NCI-H146 (cell line): ENCODE measurements around the gene GNG5.
"Not testable (repeated sequence)": the region's sequence is repeated elsewhere in the genome, so short reads cannot be mapped to it uniquely, and the experiment has no call there.

ENCODE experiments used
- DNase-seq: peaks from one replicate; lab custom pipeline; 2025; lab: John Stamatoyannopoulos, UW

GNG5 gene

DNA sequence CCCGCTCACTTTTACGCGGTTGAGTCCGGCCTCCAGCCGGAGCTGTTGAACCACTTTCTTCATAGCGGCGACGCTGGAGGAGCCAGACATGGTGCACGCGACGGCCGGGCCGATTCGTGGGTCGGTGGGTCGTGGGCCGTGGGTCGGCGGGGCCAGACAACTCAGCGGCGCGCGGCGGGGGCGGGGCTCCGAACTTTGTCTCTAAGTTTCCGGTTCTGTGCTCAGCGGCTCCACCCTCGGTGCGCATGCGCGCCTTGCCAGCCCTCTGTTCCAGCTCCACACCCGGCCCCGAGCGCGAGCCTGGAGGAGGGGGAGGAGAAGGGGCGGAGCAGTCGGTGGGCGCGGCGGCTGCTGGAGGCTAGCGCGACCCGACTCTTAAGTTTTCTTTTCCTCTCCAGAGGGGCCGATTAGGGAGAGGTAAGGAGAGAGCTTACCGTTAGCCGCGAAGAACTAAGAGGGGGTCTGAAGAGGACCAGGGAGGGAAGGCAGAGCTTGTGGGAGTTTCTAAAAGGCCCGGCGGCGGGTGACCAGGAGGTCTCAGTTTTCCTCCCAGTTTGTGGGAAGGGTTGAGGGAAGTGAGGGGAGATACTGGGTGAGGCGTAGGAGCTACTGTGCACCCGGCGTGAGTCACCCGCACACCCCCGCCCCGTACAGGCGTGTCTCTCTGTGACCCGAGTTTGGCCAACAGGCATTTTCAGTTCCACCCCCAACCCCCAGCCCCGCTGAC lies at the start of gene GNG5, which contains the start of gene SPATA1:
TSS of gene GNG5 (minus strand) at position 580 of the 727 bp plus-strand sequence. CDS start at position 90, 490 bp downstream.
TSS of gene SPATA1 (plus strand) at position 385 of the 727 bp plus-strand sequence. CDS start 9,974 bp downstream, outside the sequence.
- peak; percentile 95 for DNase-seq

DNA sequence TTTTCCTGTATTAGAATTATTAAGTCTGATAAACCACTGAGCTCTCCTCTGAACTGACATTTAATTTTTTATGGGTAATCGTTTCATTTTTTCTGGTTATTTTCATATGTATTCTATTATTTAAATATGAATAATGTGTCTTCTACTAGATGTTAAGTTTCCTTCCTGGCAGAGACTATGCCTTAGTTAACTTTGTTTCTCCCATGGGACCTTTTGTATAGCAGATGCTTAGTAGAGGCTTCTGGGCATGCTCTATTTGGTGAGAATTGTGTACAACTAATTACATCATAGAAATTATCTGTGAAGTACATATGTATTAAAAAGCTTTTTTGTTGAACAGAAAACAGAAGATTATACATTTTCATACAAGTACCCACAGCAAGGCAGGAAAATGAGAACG lies 44.4 kb upstream of the GNG5 start:
- no peak for DNase-seq

DNA sequence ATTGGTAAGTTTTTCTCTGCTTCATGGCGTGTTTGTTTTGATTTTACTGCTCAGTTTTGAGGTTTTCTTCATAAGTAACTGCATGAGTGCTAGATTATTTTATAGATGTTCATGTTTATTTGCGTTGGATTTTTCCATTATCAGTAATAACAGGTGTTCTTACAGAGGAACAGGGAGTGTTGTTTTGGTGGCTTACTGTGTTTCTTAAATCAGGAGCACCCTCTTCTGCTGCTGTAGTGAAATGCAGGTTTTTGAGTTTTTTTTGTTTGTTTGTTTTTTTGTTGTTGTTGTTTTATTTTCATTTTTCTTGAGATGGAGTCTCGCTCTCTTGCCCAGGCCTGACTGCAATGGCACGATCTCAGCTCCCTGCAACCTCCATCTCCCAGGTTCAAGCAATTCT lies 35.3 kb upstream of the GNG5 start:
- DNase-seq = peak; percentile 13

DNA sequence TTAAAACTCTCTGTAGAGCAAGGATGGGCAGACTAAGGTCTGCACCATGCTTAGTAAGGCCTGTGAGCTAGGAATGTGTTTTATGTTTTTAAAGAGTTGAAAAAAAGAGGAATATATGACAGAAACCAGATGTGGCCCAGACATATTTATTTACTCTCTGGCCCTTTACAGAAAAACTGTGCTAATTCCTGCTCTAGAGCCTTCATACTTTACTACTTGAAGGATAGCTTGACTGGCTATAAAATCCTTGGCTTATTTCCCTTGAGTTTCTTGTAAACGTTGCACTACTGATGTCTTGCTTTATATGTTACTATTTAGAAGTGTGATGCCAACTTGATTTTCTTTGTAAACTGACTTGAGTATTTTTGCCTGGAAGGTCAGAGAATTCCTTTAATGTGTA lies 34.4 kb upstream of the GNG5 start:
- no peak for DNase-seq

DNA sequence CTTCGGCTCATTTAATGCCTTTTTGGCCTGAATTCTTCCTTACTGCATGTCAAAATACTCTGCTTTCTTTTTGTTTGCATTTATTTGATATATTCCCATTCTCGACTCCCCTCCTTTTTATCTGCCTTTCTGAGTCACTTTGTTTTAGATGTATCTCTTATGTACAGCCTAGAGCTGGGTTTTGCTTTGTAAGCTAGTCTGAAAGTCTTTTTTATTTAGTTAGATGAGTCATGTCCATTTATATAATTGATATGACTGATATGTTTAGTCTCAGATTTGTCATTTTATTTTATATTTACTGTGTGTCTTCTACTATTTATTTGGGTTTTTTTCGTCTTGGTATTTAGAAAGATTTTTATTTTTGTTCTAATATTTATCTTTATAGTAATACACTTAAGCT lies 33.6 kb upstream of the GNG5 start:
- no peak for DNase-seq

DNA sequence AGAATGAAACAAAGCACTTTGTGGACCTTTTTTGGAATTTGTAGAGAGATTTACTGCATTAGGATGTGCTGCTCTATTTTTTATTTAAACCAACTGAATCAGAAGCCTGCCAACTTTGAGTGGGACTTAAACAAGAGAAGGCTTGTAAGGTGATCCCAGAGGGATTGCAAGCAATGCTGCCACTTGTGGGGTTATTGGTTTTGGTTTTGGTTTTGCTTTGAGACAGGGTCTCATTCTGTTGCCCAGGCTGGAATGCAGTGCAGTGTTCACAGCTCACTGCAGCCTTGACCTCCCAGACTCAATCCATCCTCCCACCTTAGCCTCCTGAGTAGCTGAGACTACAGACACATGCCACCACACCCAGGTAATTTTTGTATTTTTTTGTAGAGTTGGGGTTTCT lies 32.2 kb upstream of the GNG5 start:
- no peak for DNase-seq

DNA sequence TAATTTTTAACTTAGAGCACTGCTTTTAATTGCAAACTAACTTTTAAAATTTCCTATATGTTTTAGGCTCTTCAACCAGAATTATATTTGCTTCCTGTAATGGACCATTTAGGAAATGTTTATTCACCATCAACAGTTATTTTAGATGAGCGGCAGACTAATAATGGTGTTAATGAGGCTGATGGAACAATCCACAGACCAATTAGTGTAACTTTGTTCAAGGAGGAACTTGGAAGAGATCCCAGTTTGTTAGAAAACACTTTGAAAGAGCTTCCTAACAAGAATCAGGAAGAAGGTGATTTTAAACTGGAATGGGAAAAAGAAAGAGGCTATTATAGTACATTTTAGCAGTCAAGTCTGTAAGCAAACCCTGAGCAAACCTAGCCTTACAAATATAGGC lies 19.4 kb upstream of the GNG5 start:
- DNase-seq = peak; percentile 5

DNA sequence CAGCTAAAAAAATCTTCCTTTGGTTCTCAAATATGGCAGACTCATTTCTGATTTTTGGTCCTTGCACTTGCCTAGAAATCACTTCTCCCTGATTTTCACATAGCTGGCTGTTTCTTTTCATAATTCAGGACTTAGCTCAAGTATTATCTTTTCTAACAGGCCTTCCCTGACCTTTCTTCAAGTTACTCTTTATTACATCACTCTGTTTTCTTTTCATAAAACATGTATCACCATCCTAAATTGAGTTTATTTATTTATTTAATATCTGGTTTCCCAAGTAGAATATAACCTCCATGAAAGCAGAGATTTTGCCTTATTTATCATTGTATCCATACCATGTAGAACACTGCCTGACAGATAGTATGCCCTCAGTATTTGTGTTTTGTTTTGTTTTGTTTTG lies 18.2 kb upstream of the GNG5 start:
- DNase-seq = no peak

DNA sequence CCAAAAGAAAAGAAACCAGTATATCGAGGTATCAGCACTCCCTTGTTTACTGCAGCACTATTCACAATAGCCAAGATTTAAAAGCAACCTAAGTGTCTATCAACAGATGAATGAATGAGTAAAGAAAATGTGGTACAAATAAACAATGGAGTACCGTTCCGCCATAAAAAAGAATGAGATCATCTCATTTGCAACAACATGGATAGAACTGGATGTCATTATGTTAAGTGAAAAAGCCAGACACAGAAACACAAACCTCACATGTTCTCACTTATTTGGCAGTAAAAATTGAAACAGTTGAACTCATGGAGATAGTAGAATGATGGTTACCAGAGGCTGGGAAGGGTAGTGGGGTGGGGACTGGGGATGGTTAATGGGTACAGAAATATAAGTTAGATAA lies 4.3 kb upstream of the GNG5 start:
- DNase-seq = no peak

DNA sequence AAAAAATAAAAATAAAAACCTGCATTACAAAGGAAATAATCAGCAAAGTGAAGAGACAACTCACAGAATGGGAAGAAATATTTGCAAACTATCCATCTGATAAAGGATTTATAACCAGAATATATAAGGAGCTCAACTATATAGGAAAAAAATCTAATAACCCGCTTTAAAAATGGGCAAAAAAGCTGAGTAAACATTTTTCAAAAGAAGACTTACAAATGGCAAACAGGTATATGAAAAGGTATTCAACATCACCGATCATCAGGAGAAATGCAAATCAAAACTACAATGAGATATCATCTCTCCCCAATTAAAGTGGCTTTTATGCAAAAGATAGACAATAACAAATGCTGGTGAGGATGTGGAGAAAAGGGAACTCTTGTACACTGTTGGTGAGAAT lies 3.8 kb upstream of the GNG5 start:
- DNase-seq = no peak

DNA sequence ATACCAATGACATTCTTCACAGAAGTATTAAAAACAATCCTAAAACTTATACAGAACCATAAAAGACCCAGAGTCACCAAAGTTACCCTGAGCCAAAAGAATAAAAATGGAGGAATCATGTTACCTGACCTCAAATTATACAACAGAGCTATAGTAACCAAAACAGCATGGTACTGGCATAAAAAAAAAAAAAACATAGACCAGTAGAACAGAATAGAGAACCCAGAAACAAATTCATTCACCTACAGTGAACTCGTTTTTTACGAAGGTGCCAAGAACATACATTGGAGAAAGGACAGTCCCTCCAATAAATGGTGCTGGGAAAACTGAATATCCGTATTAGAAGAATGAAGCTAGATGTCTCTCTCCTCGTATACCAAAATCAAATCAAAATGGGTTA lies 2.6 kb upstream of the GNG5 start:
- DNase-seq = no peak

DNA sequence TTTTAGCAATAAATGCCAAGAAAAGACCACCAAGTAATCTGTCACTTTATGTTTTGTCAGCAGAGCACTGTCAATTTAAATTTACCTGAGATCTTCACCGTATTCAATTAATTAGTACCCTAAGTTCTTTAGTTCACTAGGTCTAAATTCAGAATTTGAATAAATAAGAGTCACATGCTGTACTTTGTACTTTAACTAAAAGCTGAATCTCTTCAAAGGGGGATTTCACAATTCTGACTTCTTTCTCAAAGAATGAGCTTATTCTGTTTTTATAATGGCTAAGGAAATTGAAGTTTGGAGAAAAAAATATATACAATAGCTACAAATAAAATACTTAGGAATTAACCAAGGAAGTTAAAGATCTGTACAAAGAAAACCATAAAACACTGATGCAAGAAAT lies 2.1 kb upstream of the GNG5 start:
- DNase-seq = no peak

DNA sequence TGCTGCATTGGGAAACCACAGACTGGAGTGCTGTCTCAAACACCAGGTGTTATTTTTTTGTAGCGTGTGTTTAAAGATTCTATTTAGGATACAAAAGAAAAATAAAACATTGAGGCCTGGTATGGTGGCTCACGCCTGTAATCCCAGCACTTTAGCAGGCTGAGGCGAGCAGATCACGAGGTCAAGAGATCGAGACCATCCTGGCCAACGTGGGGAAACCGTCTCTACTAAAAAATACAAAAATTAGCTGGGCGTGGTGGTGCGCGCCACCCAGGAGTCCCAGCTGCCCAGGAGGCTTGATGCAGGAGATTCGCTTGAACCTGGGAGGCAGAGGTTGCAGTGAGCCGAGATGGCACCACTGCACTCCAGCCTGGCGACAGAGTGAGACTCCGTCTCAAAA lies 1.5 kb upstream of the GNG5 start:
- DNase-seq = not testable (repeated sequence)

DNA sequence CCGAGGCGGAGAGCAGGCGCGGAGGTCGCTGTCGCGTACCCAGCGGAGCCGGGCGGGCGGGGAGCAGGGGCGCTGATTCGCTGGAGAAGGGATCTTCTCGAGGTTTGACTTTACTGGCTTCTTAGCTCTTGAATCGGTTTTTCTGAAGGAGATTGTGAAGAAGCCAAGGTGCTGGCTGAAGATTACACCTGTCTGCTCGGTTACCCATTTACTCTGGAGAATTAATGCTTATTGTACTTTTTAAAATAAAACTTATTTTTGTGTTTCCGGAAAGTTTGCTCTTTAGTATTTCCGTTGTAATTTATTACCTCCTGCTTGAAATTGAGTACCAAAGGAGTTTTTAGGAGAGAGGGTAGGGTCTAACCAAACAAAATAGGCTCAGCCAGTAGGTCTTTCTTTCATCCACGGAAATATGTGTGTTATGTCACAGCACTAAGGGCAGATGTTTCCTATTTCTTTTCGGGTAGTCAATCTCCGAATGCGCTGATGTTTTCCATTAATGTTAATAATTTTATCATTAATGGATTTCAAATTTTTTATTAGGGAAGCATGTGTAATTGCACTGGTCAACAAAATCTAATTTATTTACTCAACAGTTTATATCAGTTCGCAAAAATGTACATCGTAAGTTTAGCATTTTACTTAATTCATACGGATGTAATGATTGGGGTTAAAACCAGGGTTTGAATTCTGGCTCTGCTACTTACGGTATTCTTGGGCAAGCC lies 510 bp upstream of the GNG5 start:
- DNase-seq = no peak

DNA sequence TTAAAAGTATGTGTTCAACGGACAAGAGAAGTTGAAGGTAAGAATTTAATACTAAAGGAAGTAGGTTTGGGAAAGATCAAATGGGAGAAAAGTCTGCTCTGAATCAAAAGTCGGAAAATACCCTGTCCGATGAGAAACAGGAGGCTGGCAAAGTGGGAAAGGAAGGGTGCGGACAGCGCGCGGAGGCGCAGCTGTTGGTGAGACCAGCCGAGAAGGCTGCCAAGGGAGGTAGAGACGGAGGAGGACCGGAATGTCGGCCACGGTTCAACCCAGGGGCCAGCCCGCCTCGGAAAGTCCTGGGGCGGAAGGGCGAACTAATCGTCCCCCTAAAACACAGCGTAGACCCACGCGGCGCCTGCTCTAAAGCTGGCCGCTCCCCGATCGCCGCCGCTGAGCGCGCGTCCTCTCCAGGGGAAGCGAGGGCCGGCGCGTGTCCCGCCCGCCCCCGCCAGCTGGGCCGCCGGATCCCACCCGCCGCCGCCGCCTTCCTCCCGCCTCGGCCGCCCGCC lies 834 bp downstream of the GNG5 start:
- DNase-seq = peak; percentile 77

DNA sequence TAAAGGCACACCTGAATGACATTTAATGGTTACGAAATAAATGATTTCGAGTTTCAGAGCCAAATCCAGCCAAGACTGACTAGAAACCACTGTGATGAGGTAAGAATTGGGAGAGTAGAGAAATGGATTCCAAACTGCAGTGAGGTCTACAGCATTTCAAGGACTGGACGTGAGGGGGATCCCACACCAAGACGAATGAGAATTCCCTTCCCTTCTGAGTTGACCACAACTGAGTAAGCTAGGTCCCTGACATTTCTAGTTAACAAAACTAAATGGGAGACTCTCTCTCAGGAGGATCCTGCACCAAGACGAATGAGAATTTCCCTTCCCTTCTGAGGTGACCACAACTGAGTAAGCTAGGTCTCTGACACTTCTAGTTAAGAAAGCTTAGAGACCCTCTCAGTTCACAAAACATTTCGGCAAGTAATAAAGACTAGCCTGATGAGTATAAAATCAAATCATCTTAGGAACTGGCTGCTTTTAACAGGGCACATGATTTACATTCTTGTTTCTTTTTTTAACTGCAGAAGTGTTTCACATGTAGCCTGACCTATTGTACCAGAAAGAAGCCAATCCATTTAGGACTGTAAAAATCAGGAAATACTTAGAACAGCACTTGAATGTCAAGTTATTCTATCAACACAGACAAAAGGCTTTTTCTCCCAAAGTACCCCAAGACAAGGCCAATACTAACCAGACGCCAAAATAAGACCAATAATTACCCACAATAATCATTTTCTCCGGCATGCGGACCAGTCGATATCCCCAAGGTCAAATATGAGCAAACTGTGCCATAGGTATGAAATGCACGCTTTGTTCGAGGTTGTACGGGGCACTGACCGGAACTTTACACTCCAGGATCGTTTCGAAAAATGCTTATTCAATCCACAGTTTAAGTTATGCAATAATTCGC lies 1.5 kb downstream of the GNG5 start:
- DNase-seq = peak; percentile 16

DNA sequence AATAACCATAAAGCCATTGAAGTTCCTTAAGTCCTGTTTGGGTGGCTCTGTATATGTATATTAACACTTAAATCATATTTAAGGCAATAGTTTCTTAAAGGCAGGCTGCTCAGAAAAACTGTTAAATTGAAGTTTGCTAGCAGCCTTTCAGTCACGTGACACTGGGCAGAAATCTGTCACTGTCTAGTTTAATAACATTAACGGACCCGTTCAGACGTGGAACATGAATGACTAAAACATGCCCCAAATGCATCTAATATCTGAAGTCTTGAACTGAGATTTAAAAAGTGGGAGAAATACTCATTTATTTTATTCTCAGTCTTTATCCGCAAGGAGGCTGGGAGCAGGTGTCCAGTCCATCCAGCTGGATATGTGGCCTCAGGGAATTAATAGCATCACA lies 3.5 kb downstream of the GNG5 start:
- no peak for DNase-seq

DNA sequence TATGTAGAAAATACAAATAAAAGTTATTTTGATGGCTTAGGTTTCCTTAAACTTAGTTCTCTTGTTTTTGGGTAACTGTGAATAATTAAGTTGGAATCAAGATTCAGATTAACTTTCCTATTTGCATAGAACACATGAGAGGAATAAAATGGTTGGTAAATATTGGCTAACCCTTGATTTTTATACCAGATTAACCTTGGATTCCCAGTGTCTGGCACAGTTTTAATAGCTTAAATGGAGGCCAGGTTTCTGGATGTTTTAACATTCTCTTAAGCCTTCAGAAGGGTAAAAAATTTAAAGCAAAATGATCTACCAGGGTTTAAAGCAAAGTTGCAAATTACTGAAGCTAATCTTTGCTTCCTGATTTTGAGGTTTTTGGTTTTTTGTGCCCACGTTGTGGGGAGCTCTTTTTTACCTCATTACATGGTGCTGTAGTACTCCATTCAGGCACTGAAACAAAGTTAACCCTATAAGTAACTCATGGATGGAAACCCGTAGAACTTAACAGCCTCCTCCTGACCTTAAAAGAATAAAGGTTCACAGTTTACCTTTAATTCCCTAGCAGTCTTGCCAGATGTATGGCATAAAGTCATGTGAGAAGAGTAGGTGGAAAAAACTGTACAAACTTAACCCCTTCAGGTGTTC lies 8.6 kb downstream of the GNG5 start:
- DNase-seq = no peak

DNA sequence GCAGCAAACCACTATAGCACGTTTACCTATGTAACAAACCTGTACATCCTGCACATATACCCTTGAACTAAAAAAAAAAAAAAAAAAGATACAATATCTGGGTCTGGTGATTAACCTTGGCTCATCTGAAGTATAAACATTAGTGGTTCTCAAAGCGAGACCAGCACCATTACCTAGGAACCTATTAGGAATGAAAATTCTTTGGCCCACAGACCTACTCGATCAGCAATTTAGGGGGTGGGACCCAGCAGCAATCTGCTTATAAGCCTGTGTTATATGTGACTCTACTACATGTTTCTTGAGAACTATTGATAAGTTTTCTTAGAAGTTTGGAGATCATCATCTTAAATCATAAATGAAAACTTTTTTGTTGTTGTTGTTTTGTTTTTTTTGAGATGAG lies 9.9 kb downstream of the GNG5 start:
- no peak for DNase-seq

DNA sequence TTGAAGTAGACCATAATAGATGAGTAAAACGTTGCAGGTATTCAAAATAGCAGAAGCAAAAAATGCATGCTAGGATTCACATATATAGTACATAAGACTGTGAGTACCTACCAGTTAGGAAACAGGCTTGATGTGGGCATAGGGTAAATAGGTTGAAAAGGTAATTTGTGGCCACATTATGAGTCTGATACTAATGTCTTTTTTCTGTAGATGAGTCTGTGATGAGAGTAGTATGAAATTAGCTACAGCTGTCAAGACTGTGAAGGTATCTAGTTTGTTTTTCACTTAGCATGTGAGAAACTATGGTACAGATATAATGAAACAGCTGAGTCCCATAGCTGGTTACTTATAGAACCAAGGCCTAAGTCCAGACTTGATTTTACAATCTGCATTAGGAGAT lies 12.6 kb downstream of the GNG5 start:
- DNase-seq = no peak

DNA sequence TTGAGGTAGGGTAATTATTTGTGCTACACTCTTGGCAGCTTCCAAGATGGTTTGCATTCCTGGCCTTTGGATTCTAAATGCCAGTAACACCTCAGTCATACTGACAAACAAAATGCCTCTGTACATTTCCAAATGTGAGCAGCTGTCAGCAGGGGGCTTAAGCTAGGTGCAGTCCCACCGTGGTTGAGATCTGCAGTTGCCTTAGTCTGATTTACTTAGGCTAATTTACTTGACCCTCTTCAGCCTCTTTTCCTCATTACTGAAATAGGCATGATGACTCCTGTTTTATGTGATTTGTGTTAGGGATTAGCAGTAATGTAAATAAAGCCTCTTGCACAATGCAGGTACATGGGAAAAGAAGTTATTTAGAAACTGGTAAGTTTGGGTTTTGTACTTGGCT lies 13.7 kb downstream of the GNG5 start:
- DNase-seq = no peak

DNA sequence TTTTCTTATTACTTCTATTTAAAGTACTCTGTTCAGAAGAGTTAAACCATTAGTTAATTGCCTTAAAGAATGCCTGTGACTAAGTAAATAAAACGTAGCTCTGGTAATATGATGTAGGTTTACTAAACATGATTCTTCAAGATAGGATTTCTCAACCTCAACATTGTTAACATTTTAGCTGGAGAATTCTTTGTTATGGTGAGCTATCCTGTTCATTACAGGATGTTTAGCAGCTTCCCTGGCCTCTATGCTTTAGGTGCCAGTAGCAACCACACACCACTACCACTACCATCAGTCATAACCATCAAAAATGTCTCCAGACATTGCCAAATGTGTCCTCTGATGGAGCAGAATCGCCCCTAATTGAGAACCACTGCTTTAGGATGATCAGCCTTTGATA lies 16.6 kb downstream of the GNG5 start:
- no peak for DNase-seq
